NCI-H2171 treated with DMSO at 0.1 percent for 48 hours (cell line): ENCODE data around the gene ABCC10.
"Not testable (repeated sequence)": the region's sequence is repeated elsewhere in the genome, so short reads cannot be mapped to it uniquely, and the experiment has no call there.

Source experiments
- DNase-seq: peaks from one replicate; lab custom pipeline; 2025; lab: John Stamatoyannopoulos, UW

Gene ABCC10

DNA sequence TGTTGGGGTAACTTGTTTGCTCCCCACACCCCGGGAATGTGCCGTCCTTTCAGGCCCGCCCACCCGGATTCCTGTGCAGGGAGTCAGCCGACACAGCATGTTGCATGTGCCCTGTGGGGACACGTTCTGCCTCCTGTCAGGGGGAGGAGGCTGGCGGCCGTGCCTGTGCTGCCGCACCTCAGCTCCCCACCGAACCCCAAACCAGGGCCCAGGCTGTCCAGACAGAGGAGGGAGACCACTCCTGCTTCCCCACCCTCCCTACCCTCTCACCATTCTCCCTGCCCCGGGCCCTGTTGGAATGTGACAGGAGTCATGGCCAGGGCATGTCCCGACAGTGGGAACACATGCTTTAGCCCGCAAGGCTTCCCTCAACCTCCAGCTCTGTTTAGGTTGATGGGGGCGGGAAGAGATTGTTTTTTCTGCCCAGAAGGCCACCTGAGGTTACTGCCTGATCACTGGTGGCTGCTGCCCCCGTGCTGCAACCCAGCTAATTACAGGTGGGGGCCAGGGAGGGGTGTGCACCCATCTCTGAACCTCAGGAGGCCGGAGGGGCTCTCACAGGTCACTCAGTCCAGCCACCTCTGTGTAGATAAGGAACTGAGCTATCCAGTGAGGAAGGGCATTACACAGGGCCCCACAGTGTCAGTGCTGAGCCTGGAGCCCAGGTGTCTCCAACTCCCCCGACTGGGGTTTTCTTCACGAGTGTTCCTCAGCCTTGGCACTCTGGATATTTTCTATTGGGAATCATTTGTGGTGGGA, 69.2 kb downstream of the ABCC10 start:
- DNase-seq = no peak

DNA sequence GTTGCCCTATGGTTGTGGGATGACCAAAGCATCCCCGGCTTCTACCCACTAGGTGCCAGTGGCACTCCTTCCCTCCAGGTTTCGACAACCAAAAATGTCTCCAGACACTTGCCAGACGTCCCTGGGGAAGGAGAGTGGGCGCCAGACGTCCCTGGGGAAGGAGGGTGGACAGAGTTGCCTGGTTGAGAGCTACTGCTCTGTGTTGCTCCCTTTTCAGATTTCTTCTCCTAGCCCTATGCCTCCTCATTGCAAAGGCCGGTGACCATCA, 69.7 kb downstream of the ABCC10 start:
- DNase-seq = no peak

DNA sequence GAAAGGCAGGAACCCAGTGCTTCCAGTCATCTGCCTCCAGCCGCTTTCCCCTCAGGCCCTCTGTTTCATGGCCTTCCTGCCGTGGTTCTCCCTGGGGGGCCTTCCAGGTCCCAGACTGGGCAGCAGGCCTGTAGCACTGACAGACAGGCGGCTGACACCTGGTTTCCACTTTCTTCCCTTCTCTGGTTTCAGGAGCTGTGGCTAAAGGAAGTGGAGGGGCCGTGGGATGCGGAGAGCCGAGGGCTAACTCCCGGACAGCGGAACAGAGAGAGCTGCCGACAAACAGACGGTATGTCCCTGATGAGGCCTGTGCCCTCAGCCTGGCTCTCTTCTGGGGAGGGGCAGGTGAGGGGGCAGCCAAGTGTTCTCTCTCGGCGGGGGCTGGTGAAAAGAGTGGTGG, 70.3 kb downstream of the ABCC10 start:
- DNase-seq = no peak

DNA sequence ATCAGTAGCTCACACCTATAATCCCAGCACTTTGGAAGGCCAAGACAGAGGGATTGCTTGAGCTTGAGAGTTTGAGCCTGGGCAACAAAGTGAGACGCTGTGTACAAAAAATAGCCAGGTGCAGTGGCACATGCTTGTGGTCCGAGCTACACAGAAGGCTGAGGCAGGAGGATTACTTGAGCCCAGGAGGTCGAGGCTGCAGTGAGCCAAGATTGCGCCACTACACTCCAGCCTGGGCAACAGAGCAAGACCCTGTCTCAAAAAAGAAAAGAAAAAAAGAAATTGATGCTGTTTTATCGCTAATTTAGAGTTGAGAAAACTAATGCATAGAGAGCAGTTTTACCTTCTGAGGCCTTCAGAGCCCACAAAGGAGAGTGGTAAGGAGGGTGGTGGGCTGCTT, 71.0 kb downstream of the ABCC10 start:
- DNase-seq = not testable (repeated sequence)

DNA sequence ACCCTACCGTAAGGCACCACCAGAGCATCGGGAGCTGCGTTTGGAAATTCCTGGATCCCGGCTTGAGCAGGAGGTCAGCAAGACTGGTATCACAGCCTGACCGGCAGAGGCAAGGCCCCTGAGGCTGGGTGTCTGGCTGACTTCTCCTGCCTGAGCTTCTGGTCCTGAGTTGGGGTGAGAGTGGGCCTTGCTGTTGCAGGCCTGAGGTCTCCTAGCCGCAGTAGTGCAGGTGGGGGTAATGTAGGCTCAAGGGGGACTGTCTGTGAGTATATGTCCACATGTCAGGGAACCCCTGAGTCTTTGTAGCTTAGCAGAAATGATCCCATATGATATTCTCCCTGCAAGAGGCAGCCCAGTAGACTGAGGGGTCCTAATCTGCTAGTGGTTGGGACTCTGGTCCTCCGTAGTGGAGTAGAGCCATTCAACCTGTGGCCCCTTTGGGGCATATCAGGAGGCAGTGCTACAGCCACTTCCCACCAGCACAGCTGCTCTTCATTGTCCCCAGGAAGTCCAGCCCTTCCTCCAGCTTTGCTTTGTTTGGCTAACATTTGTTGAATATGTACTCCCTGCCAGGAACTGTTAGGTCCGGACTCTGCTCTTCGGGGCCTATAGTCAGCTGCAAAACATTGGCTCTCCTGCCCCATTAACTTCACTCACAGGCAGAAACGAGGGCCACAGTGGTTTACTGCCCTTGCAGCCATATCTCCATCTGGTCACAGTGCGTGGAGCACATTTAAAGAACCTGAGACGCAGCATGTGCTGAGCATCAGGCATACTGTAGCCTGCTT, 71.9 kb downstream of the ABCC10 start:
- DNase-seq = no peak
